GM19351 (cell line): ENCODE results near the gene CR2.
"Not testable (repeated sequence)": the region's sequence is repeated elsewhere in the genome, so short reads cannot be mapped to it uniquely, and the experiment has no call there.

ENCODE experiments used
- ATAC-seq: cut with Tn5 transposase; IDR thresholded peaks from one replicate; pipeline ENCODE4 v1.9.1; 2021; ENCODE audit warnings: mild to moderate bottlenecking, moderate library complexity; ENCODE audit not compliant: unreplicated experiment

Gene CR2

DNA sequence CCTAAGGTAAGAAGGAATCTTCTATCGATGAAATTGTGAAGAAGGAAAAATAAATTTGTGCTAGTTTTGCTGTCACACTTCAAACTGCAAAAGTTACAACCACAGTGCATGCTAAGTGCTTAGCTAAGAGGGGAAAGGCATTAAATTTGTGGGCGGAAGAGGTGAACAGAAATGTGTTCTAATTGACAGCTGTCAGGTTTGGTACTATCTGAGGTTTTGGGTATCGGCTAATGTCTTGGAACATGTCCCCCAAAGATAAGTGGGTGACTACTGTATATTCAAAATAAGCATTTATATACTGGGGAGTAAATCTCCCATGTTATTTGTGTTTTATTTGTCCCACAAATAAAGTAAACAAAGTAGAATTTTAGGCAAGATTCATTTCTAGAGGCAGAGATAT lies 49.8 kb downstream of the CR2 start:
- no peak for ATAC-seq

- no peak for ATAC-seq
Measured at GRCh38 chr1:207504438-207504837, 50.3 kb downstream of the CR2 start.

DNA sequence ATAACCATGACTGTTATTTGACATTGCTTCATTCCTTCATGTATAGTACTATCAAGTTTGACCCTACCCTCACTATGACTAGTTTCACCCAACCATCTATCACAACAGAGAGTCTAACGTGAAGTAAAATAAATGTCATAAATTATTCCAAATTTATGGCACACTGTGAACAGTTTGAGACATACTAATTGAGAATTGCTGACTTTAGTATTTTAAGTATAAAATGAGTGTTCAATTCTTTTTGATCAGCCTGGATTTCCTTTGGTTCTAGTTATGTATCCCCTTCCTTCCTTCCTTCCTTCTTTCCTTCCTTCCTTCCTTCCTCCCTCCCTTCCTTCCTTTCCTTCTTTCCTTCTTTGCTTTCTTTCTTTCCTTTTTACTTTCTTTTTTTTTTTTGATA lies 56.3 kb downstream of the CR2 start:
- no peak for ATAC-seq

- no peak for ATAC-seq
Measured at GRCh38 chr1:207514890-207515289, 60.8 kb downstream of the CR2 start.

DNA sequence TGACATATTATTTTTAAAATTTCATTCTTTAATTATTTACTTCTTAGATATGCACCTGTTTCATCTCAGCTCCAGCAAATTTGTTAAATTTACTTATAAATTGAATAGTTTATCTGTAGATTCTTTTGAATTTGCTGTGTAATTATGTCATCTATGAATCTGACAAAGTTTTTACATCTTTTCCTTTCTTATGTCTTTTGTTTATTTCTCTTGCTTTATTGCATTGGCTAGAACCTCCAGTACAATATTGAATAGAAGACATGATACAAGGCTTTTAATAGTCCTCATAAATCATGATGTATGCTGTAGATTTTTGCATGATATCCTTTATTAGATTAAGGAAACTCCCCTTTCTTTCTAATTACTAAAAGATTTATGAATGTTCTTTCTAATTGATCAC lies 62.6 kb downstream of the CR2 start:
- no peak for ATAC-seq

GRCh38 chr1:207518608-207519236 lies 64.6 kb downstream of the CR2 start:
- no peak for ATAC-seq

DNA sequence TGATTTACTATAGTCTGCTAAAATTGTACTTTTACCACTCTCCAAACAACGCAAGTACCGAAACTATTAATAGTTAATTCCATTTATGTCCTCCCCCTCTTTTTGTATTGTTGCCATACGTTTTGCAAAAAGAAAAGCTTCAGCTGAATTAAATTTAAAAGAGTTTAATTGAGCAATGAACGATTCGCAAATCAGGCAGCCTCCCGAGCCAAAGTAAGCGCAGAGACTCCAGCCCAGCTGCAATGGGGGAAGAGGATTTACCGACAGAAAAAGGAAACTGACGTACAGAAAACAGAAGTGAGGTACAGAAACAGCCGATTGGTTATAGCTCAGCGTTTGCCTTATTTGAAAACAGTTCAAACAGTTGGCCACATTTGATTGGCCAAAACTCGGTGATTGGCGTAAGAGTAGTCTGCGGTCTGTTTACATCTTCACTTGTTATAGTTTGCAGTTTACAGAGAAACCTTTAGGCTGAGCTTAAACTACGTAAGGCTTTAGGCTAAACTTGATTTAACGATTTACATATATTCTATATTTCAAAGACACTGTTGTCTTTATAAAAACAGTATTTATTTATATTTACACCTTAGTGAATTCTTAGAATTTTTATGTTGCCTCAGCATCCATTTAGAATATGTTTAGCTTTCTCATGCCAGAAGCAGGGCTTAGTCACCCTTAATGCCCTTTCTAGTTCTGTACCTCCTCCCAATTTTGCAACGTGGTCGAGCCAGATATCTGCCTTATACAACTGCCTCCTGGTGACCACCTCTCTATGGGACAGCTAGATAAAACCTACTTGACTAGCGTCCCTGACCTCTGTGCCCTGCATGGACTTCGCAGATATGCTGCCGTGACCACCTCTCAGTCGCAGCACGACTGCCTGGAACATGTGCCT lies 65.6 kb downstream of the CR2 start:
- no peak for ATAC-seq

DNA sequence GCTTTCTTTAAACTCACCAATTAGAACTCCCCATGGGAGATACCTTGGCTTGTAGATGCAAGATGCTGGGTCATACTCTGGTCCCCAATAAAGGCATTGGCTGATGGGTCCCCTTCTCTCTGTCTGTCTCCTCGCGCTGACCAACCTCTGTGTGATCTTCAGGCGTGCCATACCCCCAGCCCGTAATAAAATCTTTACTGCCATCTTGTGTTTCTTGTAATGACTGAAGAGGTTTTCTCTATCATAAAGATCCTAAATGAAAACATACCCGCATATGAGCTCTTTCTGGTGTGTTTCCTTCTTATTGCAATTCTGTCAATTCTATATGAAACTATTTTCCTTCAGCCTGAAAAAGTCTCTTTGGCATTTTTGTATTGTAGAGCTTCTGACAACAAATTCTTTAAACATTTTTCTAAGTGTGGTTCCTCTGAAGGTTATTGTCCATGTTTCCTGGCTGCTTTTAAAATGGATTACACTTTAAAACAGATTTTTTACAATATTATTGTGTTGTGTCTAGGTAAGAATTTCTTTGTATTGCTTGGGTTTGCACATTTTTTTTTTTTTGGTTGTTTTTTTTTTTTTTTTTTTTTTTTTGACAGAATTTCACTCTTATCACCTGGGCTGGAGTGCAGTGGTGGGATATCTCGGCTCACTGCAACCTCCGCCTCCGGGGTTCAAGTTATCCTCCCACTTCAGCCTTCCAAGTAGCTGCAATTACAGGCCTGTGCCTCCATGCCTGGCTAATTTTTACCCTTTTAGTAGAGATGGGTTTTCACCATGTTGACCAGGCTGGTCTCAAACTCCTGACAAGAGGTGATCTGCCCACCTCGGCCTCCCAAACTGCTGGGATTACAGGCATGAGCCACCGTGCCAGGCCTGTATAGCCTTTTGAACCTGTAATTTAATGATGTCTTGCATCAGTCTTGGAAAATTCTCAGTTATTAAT lies 66.5 kb downstream of the CR2 start:
- not testable (repeated sequence) for ATAC-seq

- ATAC-seq: not testable (repeated sequence)
Measured at GRCh38 chr1:207525239-207525638, 71.1 kb downstream of the CR2 start.

GRCh38 chr1:207528401-207528800 lies 74.3 kb downstream of the CR2 start:
- ATAC-seq: not testable (repeated sequence)

DNA sequence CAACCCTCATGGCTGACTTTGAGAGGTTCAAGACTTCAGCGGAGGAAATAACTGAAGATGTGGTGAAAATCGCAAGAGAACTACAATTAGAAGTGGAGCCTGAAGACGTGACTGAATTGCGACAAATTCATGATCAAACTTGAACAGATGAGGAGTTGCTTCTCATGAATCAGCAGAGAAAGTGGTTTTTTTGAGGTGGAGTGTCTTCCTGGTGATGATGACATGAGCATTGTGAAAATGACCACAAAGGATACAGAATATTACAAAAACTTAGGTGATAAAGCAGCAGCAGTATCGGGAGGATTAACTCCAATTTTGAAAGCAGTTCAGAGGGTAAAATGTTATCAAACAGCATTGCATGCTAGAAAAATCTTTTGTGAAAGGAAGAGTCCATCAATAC lies 82.1 kb downstream of the CR2 start:
- ATAC-seq: not testable (repeated sequence)
